Stomach (tissue), 4 donors: ENCODE results near the gene F5.

ENCODE experiments used
- CTCF ChIP-seq, 7 experiments: fragments of 450-650 bp in 4 of 7; fragments of 200-600 bp in 3 of 7; sonication (generic) in 3 of 7; IDR thresholded peaks; one replicate each; pipeline ENCODE4 v1.5.1; 2016 to 2019; ENCODE audit warnings: antibody characterized with exemption in 7 of 7, control low read depth in 2 of 7, mild to moderate bottlenecking in 1 of 7
- POLR2A ChIP-seq, 4 donors: fragments of 450-650 bp; IDR thresholded peaks; one replicate each; pipeline ENCODE4 v1.6.1; 2016; ENCODE audit warnings: antibody characterized with exemption in 4 of 4, control low read depth in 2 of 4, mild to moderate bottlenecking in 1 of 4, moderate library complexity in 1 of 4
- POLR2AphosphoS5 ChIP-seq, 3 donors: sonication (generic); formaldehyde crosslinking; IDR thresholded peaks; one replicate each; pipeline ENCODE4 v1.6.1; 2016; ENCODE audit warnings: antibody characterized with exemption in 3 of 3

DNA sequence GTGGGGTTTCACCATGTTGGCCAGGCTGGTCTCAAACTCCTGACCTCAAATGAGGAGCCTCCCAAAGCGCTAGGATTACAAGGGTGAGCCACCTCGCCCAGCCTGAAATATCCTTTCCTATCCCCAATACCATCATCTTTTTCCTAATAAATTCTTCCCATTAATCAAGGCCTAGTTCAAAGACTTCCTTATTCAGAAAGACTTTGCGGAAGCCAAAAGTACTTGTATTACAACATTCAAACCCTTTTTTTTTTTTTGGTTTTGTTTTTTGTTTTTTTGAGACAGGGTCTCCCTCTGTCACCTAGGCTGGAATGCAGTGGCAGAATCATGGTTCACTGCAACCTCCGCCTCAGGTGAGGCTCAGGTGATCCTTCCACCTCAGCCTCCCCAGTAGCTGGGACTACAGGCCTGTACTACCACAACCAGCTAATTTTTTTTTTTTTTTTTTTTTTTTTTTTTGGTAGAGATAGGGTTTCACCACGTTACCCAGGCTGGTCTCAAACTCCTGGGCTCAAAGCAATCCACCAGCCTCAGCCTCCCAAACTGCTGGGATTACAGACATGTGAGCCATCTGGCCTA, 108.1 kb downstream of the F5 start:
- TF ChIP-seq POLR2A (IDR thresholded peaks at IDR 0.05) (no peak), CTCF (IDR thresholded peaks at IDR 0.05) (no peak), POLR2AphosphoS5 (IDR thresholded peaks at IDR 0.05) (no peak)
